ENCODE data around the gene BLOC1S5. TPM values are rescaled to one million over a fixed set of nuclear protein-coding genes. Genes with fewer than 3 reads are reported as not detected.

Gene BLOC1S5
- total RNA-seq, 2 donors from 2014 or later = 14.4 to 17.6 TPM

DNA sequence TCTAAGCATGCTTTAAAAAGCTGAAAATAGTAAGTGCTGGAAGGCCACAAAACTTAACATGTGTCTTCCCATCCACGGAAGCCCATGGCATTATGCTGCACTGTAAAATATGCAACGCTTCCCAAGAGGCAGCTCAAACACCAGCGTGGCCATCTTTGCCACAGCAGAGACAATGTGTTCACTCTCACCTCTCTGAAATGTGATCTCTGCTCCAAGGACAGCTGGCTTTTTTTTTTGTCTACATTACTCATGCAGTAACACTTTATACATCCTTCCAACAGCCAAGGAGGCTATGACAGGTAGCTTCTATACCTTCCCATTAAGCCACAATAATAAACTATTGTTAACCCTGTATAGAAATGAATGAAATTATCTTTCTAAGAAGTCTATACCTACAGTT lies 49.2 kb downstream of the BLOC1S5 start:
- Mint-ChIP-seq H3K4me1 (peaks cover 10% of the 10 kb centered on the region), H3K27me3 (ENCODE audit: insufficient read depth) (no peaks in the 10 kb centered on the region), H3K36me3 (ENCODE audit: low read depth) (peaks cover 8% of the 10 kb centered on the region), H3K27ac (no peak overlapping the region), H3K4me3 (no peak overlapping the region), H3K9me3 (no peaks in the 10 kb centered on the region)
- Histone ChIP-seq H3K27me3 (ENCODE audit: control insufficient read depth, insufficient read depth, low read length, poor library complexity, severe bottlenecking) (no peaks in the 10 kb centered on the region), H3K4me1 (ENCODE audit: control insufficient read depth, insufficient read depth, low read length) (no peaks in the 10 kb centered on the region), H3K9me3 (ENCODE audit: control insufficient read depth, low read length) (no peaks in the 10 kb centered on the region), H3K36me3 (ENCODE audit: control insufficient read depth, insufficient read depth, low read length) (peaks cover 17% of the 10 kb centered on the region), H3K4me3 (ENCODE audit: low read length) (no peak overlapping the region), H3K9ac (ENCODE audit: extremely low read depth, low read length, poor library complexity, severe bottlenecking) (no peak overlapping the region), H3K27ac (ENCODE audit: low read depth, low read length) (no peak overlapping the region)
- TF ChIP-seq, protein P1, sequence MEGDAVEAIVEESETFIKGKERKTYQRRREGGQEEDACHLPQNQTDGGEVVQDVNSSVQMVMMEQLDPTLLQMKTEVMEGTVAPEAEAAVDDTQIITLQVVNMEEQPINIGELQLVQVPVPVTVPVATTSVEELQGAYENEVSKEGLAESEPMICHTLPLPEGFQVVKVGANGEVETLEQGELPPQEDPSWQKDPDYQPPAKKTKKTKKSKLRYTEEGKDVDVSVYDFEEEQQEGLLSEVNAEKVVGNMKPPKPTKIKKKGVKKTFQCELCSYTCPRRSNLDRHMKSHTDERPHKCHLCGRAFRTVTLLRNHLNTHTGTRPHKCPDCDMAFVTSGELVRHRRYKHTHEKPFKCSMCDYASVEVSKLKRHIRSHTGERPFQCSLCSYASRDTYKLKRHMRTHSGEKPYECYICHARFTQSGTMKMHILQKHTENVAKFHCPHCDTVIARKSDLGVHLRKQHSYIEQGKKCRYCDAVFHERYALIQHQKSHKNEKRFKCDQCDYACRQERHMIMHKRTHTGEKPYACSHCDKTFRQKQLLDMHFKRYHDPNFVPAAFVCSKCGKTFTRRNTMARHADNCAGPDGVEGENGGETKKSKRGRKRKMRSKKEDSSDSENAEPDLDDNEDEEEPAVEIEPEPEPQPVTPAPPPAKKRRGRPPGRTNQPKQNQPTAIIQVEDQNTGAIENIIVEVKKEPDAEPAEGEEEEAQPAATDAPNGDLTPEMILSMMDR (conservative IDR thresholded peaks at IDR 0.05) = no peak
- no peak for DNase-seq
- WGBS, 2 experiments (ENCODE audit: insufficient coverage in 1 of 2, insufficient read length in 1 of 2) = 97% methylated on average over 3 of the region's 3 CpGs

DNA sequence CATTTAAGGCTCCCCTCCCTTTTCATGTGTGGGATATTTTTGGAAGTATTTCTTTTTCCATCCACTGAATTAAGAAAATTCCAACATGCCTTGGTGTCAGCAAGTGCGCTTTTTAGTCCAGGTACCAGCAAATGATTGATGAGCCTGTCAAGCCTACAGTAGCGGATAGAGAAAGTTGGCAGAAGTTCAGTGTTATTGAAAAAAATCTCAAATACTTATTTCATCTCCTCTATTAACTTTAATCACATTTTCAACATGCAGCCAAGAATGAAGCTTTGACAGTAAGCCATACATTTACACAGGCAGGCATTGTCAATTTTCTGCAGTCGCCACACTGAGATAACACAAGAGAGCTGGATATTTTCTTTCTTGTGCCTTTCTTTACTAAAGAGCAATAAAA lies 50.4 kb downstream of the BLOC1S5 start:
- TF ChIP-seq, protein P1 (conservative IDR thresholded peaks at IDR 0.05) = no peak
- no peak overlapping the region for H3K4me3 Mint-ChIP-seq
- 97% methylated on average over 3 of the region's 3 CpGs; no CpG with 5 or more reads in 1 of the 2 experiments for WGBS, 2 experiments (ENCODE audit: insufficient coverage in 1 of 2, insufficient read length in 1 of 2)

DNA sequence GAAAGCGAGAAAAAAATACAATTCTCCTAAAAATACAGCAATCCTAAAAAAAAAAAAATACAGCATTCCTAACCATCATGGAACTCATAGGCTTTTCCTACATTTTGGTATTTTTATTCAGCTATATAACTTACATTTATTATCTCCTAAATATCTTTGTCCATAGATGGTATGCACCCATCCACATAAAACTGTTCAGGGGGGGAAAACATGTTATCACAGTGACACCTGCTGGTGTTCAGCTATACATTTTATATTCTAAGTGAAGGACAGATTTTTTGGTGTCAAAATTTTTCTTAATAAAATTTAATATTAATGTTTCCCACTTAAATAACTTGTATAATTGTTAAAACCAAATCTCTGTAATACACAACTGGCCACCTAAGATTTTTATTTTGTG lies 58.0 kb downstream of the BLOC1S5 start:
- H3K4me3 ChIP-seq (ENCODE audit: low read length) = no peak overlapping the region
- H3K36me3 ChIP-seq (ENCODE audit: control insufficient read depth, insufficient read depth, low read length) = no peaks in the 10 kb centered on the region
- H3K27ac ChIP-seq (ENCODE audit: low read depth, low read length) = no peak overlapping the region
- Mint-ChIP-seq H3K27me3 (ENCODE audit: insufficient read depth) (peaks cover 14% of the 10 kb centered on the region), H3K36me3 (ENCODE audit: low read depth) (no peaks in the 10 kb centered on the region), H3K9me3 (no peaks in the 10 kb centered on the region), H3K4me1 (no peaks in the 10 kb centered on the region), H3K27ac (no peak overlapping the region), H3K4me3 (no peak overlapping the region)
- DNase-seq = no peak
- TF ChIP-seq, protein P1 (conservative IDR thresholded peaks at IDR 0.05) = peak; percentile 65
- no peaks in the 10 kb centered on the region for H3K4me1 ChIP-seq (ENCODE audit: control insufficient read depth, insufficient read depth, low read length)
- WGBS, 2 experiments (ENCODE audit: insufficient coverage in 1 of 2, insufficient read length in 1 of 2) = 88 to 93% methylated on average over 1 of the region's 1 CpG
- H3K27me3 ChIP-seq (ENCODE audit: control insufficient read depth, insufficient read depth, low read length, poor library complexity, severe bottlenecking) = peaks cover 15% of the 10 kb centered on the region
- no peak overlapping the region for H3K9ac ChIP-seq (ENCODE audit: extremely low read depth, low read length, poor library complexity, severe bottlenecking)
- H3K9me3 ChIP-seq (ENCODE audit: control insufficient read depth, low read length) = no peaks in the 10 kb centered on the region

More for the DNA sequence above, 50.4 kb downstream of the BLOC1S5 start:
- Histone ChIP-seq H3K9me3 (ENCODE audit: control insufficient read depth, low read length) (no peaks in the 10 kb centered on the region), H3K27me3 (ENCODE audit: control insufficient read depth, insufficient read depth, low read length, poor library complexity, severe bottlenecking) (no peaks in the 10 kb centered on the region), H3K9ac (ENCODE audit: extremely low read depth, low read length, poor library complexity, severe bottlenecking) (no peak overlapping the region), H3K27ac (ENCODE audit: low read depth, low read length) (no peak overlapping the region), H3K36me3 (ENCODE audit: control insufficient read depth, insufficient read depth, low read length) (peaks cover 17% of the 10 kb centered on the region), H3K4me3 (ENCODE audit: low read length) (no peak overlapping the region), H3K4me1 (ENCODE audit: control insufficient read depth, insufficient read depth, low read length) (no peaks in the 10 kb centered on the region)
- Mint-ChIP-seq H3K27ac (no peak overlapping the region), H3K4me1 (peaks cover 10% of the 10 kb centered on the region), H3K27me3 (ENCODE audit: insufficient read depth) (no peaks in the 10 kb centered on the region), H3K9me3 (no peaks in the 10 kb centered on the region), H3K36me3 (ENCODE audit: low read depth) (peaks cover 8% of the 10 kb centered on the region)
- no peak for DNase-seq

All from endodermal cell (in vitro differentiated cells).